ENCODE measurements around the gene RPP40. TPM values are rescaled to one million over a fixed set of nuclear protein-coding genes. Genes with fewer than 3 reads are reported as not detected.

RPP40 gene
- total RNA-seq, 1 donor from 2014 or later = not detected

DNA sequence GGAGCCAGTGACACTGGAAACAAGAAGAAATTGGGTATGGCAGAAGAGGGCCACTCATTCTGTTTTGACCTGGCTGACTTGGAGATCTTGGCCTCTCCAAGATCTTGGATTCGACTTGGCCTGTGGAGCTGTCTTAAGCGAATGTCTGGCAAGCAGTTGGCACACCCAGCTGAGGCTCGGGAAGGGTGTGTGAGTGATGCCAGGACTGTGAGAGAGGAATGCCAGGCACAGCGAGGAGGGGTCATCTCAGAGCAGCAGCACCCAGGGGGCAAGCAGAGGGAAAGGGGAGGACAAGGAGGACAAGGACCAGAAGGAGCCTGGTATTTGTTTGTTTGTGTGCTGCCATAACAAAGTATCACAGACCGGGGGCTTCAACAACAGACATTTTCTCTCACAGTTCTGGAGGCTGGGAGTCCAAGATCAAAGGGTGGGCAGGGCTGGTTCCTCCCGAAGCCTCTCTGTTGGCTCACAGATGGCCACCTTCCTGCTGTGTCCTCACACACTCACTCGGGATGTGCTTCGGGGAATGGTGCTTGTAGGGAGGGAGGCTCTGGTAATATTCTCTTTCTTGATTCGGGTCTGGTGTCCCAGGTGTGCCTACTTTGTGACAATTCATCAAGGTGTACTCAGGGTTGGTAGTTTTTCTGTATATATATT lies 33.0 kb downstream of the RPP40 start:
- Histone ChIP-seq H3K4me3 (no peak overlapping the region), H3K27ac (no peak overlapping the region), H3K36me3 (no peaks in the 10 kb centered on the region), H3K27me3 (no peaks in the 10 kb centered on the region), H3K4me1 (peaks cover 0 to 8% of the 10 kb centered on the region in 2 donors), H3K9me3 (no peaks in the 10 kb centered on the region)
- no peak for DNase-seq (ENCODE audit: low spot score in 2 of 2)
- intact Hi-C loops (cut with DNase I) = no loop called here
- TF ChIP-seq, protein P1, sequence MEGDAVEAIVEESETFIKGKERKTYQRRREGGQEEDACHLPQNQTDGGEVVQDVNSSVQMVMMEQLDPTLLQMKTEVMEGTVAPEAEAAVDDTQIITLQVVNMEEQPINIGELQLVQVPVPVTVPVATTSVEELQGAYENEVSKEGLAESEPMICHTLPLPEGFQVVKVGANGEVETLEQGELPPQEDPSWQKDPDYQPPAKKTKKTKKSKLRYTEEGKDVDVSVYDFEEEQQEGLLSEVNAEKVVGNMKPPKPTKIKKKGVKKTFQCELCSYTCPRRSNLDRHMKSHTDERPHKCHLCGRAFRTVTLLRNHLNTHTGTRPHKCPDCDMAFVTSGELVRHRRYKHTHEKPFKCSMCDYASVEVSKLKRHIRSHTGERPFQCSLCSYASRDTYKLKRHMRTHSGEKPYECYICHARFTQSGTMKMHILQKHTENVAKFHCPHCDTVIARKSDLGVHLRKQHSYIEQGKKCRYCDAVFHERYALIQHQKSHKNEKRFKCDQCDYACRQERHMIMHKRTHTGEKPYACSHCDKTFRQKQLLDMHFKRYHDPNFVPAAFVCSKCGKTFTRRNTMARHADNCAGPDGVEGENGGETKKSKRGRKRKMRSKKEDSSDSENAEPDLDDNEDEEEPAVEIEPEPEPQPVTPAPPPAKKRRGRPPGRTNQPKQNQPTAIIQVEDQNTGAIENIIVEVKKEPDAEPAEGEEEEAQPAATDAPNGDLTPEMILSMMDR (IDR thresholded peaks at IDR 0.05) = no peak

- no peaks in the 10 kb centered on the region for H3K27me3 ChIP-seq
- H3K4me3 ChIP-seq = no peak overlapping the region
- H3K27ac ChIP-seq = no peak overlapping the region
- H3K9me3 ChIP-seq = no peaks in the 10 kb centered on the region
- H3K4me1 ChIP-seq = peaks cover 0 to 3% of the 10 kb centered on the region in 2 donors
- H3K36me3 ChIP-seq = no peaks in the 10 kb centered on the region
- intact Hi-C loops (cut with DNase I) = no loop called here
- TF ChIP-seq, protein P1 (IDR thresholded peaks at IDR 0.05) = no peak
- DNase-seq (ENCODE audit: low spot score in 2 of 2) = no peak
Observed at GRCh38 chr6:4969609-4970285, 34.1 kb downstream of the RPP40 start.

DNA sequence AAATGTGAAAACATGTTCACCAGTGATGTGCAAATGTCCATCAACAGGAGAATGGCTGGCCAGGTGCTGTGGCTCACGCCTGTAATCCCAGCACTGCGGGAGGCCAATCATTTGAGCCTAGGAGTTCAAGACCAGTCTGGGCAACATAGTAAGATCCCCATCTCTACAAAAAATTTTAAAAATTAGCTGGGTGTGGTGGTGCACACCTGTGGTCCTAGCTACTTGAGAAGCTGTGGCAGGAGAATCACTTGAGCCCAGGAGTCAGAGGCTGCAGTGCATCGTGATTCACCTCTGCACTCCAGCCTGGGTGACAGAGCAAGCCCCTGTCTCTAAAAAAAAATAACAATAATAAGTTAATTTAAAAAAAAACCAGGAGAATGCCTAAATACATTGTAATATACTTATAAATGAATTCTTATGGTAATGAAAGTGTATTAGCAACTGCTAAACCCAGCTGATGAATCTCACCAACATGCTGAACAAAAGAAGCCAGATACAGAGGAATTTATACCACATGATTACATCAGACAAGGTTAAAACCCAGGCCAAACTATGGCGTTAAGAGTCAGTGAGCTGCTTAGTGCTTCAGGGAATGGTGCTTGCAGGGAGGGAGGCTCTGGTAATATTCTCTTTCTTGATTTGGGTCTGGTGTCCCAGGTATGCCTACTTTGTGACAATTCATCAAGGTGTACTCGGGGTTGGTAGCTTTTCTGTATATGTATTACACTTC lies 36.4 kb downstream of the RPP40 start:
- intact Hi-C loops (cut with DNase I) = no loop called here
- H3K4me1 ChIP-seq = no peaks in the 10 kb centered on the region
- DNase-seq (ENCODE audit: low spot score in 2 of 2) = no peak
- no peak overlapping the region for H3K27ac ChIP-seq
- no peaks in the 10 kb centered on the region for H3K27me3 ChIP-seq
- no peaks in the 10 kb centered on the region for H3K36me3 ChIP-seq
- TF ChIP-seq, protein P1 (IDR thresholded peaks at IDR 0.05) = no peak
- H3K4me3 ChIP-seq = no peak overlapping the region
- no peaks in the 10 kb centered on the region for H3K9me3 ChIP-seq

GRCh38 chr6:4965562-4966389 lies 38.1 kb downstream of the RPP40 start:
- TF ChIP-seq, protein P1 (IDR thresholded peaks at IDR 0.05) = no peak
- no peak for DNase-seq (ENCODE audit: low spot score in 2 of 2)
- no peaks in the 10 kb centered on the region for H3K36me3 ChIP-seq
- no peak overlapping the region for H3K27ac ChIP-seq
- intact Hi-C loops (cut with DNase I) = no loop called here
- H3K4me1 ChIP-seq = no peaks in the 10 kb centered on the region
- H3K9me3 ChIP-seq = no peaks in the 10 kb centered on the region
- H3K27me3 ChIP-seq = no peaks in the 10 kb centered on the region
- no peak overlapping the region for H3K4me3 ChIP-seq
